Frontal cortex (tissue), 4 donors: Measurements from ENCODE around the gene LRRC75A. TPM values are rescaled to one million over a fixed set of nuclear protein-coding genes. Genes with fewer than 3 reads are reported as not detected.
"Not testable (repeated sequence)": the region's sequence is repeated elsewhere in the genome, so short reads cannot be mapped to it uniquely, and the experiment has no call there.

Experiments
- DNase-seq, 2 donors: peaks; one replicate each; pipeline ENCODE4 v3.0.0; 2012; ENCODE audit warnings: low spot score in 2 of 2
- FAIRE-seq: peaks from 2 replicates; lab custom pipeline; 2012; peaks lifted over from hg19 to GRCh38; lab: Jason Lieb, UNC
- total RNA-seq: library from RNA; depleted of rRNA; stranded (reverse); fragments of >200 nt; gene quantifications from one replicate; pipeline ENCODE4 v1.2.3, GENCODE V29; 2014
- donor health status: control.
- donor health status: control.
- donor health status: control.

The LRRC75A gene
- total RNA-seq, 1 donor from 2014 or later, result 3.3 TPM

DNA sequence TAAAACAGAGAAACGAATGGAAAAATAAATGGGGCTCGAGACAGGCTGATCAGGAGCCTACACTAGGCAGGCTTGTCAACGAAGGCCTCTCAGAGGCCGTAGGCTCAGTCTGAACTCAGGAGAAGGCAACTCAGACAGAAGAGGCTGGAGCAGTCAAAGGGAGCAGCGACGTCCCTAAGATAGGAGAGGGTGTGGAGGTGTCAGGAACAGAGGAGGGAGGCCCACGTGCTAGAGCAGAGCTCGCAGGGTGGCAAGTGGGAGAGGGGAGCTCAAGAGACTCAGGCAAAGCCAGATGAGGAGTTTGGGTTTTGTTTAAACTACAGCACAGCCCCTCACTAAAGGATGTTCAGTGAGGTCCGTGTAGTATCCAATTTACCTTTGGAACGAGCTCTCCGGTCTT is 32.7 kb downstream of the LRRC75A start:
- no peak for FAIRE-seq
- DNase-seq, result no peak

- DNase-seq, result no peak
- no peak for FAIRE-seq
These were observed 35.2 kb downstream of the LRRC75A start for GRCh38 chr17:16456742-16457316.

DNA sequence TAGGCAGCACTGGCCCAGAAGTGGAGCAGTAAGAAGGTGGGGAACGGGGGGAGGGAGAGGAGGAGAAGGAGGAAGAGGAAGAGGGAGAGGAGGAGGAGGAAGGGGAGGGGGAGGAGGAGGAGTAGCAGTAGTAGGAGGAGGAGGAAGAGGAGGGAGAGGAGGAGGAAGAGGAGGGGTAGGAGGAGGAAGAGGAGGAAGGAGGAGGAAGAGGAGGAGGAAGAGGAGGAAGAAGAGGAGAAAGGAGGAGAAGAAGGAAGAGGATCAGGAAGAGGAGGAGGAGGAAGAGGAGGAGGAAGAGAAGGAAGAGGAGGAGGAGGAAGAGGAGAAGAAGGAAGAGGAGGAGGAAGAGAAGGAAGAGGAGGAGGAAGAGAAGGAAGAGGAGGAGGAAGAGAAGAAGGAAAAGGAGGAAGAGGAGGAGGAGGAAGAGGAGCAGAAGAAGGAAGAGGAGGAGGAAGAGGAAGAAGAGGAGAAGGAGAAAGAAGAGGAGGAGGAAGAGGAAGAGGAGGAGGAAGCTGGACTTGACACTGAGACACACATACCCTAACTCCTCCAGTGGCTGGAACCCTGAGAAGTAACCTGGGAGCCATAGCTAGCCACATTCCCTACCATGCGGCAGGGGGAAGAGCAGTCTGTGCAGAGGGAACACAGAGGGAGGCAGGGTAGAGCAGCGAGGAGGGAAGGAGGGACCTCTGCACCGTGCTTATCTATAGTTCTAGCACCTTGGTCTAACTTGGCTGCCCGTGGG is 35.8 kb downstream of the LRRC75A start:
- FAIRE-seq, result no peak
- DNase-seq, result no peak

GRCh38 chr17:16453493-16453851 is 38.5 kb downstream of the LRRC75A start:
- DNase-seq, result no peak
- FAIRE-seq, result no peak

- DNase-seq, FAIRE-seq: not testable (repeated sequence)
These were observed 39.7 kb downstream of the LRRC75A start for GRCh38 chr17:16452268-16452667.

DNA sequence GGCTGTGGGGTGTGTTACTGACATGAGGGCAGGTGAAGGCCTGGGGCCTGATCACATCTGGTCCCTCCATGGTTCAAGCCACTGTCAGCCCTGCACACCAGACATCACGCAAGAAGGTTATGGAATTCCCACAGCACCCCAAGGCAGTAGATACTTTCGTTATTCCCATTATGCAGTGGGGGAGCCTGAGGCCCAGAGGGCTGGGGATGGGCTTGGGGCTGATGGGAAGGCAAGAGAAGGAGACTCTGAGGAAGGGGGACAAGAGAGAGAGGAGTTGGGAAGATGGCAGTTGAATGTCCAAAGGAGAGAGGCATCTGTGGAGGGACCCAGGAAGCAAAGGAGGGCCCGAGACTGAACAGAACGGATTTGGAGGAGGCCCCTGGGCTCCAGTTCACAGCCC is 42.0 kb downstream of the LRRC75A start:
- FAIRE-seq (no peak), DNase-seq (no peak)

- FAIRE-seq (no peak), DNase-seq (no peak)
These were observed 42.8 kb downstream of the LRRC75A start for GRCh38 chr17:16449121-16449570.

DNA sequence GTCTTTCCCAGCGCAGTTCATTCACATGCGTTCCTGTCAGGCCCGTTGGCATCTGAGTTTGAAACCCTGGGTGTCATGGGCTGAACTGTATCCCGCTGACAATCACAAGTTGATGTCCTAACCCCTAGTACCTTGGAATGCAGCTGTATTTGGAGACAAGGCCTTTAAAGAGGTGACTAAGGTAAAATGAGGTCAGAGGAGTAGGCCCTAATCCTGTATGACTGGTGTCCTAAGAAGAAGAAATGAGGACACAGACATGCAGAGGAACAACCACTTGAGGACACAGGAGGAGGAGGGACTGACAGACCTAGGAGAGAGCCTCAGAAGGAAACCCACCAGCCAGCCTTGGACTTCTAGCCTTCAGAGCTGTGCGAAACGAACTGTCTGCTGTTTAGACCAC is 43.5 kb downstream of the LRRC75A start:
- DNase-seq, result no peak
- no peak for FAIRE-seq

DNA sequence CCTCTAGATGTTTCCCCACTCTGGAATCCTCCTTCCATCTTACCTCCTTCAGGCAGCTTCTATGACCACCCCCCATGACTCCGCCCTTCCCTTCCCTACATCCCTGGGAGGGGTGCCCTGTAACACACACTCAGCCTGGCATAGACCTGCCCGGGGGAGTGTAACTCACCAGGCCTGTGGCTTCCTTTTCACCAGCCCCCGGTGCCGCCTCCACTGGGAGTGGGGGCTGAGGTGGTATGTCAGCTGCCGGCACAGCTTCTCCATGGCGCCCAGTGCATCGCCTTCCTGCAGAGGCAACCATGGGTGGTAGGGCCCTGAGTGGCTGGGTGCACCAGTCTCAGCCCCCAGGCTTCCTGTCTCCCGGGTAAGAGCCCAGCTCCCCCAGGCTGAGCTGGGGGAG is 44.3 kb downstream of the LRRC75A start:
- FAIRE-seq (no peak), DNase-seq (no peak)

- DNase-seq (no peak), FAIRE-seq (no peak)
These were observed 45.5 kb downstream of the LRRC75A start for GRCh38 chr17:16446338-16446983.

DNA sequence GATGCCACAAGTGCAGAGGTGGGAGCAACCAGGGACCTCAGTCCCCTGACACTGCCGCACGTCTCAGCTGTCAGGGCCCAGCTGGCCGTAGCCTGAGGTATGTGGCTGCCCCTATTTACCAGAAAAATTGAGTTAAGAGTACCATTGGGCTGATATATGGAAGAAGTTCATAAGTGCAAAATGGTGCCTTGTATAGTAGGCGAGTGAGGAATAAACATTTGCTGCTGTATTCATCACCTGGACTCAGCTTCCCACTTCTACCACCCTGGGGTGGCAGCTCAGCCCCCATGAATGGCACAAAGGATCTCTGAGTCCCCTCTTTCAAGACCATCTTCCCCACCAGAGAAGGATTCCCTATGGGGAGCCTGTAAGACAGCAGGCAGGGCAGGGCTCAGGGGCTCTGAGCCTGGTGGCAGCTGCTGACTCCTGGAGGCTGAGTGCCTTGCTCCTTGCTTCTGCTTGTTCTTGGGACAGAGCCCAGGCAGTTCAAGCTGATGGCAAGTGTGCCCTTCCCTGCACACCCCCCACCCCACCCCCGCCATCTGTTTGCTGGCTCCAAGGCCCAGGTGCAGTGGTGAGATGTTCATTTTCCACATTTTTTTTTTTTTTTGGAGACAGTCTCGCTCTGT is 47.6 kb downstream of the LRRC75A start:
- FAIRE-seq (no peak), DNase-seq (no peak)

DNA sequence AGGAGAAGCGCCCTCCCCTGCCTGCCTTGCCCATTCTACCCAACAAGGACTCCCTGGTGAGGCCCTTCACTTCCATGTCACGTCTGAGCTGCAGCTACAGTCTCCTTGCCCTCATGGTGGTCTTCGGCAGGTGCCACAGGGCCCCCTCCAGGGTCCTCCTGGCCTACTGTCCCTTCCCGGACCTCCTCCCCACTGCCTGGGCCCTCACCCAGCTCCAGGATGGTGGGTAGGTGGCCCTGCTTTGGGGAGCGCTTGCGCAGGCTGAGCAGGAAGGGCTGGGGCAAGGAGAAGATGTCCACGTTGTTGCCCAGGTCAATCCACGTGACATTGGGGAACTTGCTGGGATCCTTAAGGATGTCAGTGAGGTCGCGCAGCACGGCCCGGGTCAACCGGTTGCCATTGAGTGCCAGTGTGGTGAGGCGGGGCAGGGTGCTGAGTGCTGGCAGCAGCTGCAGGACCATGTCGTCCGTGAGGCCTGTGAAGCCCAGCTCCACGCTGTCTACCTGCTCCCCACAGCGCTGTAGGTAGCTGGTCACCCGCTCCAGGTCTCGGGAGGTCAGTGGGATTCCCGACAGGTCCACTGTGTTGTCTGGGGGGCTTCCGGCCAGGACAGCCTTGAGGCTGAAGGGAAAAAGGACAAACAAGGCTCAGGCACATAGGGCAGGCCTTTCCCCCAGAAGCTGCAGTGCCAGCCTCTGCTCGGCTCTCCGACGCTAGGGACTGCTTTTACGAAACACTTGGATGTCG is 48.3 kb downstream of the LRRC75A start:
- FAIRE-seq (no peak), DNase-seq (no peak)

GRCh38 chr17:16442594-16443510 is 49.1 kb downstream of the LRRC75A start:
- DNase-seq (no peak), FAIRE-seq (no peak)

- FAIRE-seq (no peak), DNase-seq (no peak)
These were observed 49.9 kb downstream of the LRRC75A start for GRCh38 chr17:16442141-16442540.

GRCh38 chr17:16440901-16441629 is 50.9 kb downstream of the LRRC75A start:
- no peak for FAIRE-seq

GRCh38 chr17:16440354-16440753 is 51.6 kb downstream of the LRRC75A start:
- not testable (repeated sequence) for FAIRE-seq, DNase-seq

More at GRCh38 chr17:16440901-16441629, 50.9 kb downstream of the LRRC75A start:
- DNase-seq, result no peak

DNA sequence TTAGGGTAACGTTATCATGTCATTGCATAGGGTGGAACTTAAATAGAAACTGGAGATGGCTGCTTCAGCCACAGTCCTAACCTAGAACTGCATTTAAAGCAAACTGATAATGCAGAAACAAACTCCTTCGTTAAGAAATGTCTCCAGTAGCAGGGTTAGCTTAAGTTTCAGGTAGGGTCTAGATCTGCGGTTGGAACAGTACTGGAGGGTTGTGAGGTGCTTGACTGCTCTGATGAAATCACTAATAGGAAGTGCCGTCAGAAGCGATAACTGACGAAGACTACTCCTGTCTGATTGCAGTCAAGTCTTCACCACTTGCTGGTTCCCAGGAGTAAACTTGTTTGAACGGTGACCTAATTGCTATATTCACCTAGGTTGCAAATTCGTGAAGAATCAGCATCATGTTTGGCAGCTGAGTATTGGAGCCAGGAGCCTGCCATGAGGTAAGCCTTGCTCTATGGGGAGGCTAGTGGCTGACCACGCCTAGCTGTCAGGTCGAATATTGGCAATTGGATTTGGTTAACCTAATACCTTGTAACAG is 52.1 kb downstream of the LRRC75A start:
- FAIRE-seq (no peak), DNase-seq (no peak)

- no peak for FAIRE-seq
- no peak for DNase-seq
These were observed 52.6 kb downstream of the LRRC75A start for GRCh38 chr17:16439303-16439791.
